NCI-H2029 (cell line): ENCODE data around the gene FAM210A.
A peak's percentile ranks its signal among the peaks of the same experiment; 100 is the strongest.
"Not testable (repeated sequence)": the region's sequence is repeated elsewhere in the genome, so short reads cannot be mapped to it uniquely, and the experiment has no call there.

ENCODE experiments used
- DNase-seq: peaks from one replicate; lab custom pipeline; 2025; lab: John Stamatoyannopoulos, UW

The FAM210A gene

DNA sequence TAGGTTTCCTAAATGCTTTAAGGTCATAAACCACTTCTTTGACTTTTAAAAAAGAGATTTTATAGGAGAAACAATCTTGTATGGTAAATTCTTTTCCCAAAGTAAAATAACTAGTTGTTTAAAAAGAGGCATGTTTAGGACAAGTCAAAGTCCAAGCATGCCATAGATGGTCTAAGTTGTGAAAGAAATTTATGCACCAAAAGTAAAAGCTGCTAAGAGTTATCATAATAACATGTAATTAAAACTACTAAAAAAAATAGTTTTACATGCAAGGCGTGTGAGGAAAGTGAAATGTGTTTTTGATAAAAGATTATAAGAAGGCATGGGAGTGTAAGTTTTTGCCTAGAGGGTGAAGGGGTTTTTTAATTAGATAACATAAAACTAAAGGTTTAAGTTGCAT, 22.5 kb downstream of the FAM210A start:
- no peak for DNase-seq

DNA sequence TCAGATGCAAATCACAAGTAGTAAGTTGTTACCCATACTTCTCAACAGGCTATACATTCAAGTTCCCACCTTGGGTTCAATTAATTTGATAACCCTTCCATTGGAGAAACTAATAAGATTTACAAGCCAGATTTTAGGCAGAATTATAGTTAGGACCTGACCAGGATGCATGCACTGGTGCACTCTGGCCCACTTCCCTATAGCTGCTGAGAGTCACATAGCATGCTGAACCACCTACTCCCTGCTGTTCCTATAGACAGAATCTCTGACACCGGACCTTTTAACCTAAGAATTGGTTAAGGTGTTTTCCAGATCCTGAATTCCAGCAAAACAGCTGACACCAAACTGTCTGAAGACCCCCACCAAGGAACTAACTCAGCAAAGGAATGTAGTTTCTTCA, 26.2 kb downstream of the FAM210A start:
- no peak for DNase-seq

DNA sequence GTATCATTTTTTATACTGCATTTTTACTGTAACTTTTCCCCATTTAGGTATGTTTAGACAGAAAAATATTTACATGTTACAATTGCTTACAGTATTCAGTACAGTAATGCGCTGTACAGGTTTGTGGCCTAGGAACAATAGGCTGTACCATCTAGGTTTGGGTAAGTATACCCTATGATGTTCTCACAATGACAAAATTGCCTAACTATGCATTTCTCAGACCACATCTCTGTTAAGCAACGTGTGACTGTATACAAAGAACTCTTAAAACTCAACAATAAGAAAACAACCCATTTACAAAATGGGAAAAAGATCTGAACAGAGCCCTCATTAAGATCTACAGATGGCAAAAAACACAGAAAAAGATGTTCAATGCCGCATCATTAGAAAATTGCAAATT, 29.4 kb downstream of the FAM210A start:
- no peak for DNase-seq

GRCh38 chr18:13695337-13695736, 31.0 kb downstream of the FAM210A start:
- not testable (repeated sequence) for DNase-seq

DNA sequence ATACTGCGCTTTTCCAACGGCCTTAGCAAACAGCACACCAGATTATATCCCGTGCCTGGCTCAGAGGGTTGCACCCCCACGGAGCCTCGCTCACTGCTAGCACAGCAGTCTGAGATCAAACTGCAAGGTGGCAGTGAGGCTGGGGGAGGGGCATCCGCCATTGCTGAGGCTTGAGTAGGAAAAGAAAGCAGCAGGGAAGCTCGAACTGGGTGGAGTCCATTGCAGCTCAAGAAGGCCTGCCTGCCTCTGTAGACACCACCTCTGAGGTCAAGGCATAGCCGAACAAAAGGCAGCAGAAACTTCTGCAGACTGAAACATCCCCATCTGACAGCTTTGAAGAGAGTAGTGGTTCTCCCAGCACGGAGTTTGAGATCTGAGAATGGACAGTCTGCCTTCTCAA, 36.3 kb downstream of the FAM210A start:
- not testable (repeated sequence) for DNase-seq

DNA sequence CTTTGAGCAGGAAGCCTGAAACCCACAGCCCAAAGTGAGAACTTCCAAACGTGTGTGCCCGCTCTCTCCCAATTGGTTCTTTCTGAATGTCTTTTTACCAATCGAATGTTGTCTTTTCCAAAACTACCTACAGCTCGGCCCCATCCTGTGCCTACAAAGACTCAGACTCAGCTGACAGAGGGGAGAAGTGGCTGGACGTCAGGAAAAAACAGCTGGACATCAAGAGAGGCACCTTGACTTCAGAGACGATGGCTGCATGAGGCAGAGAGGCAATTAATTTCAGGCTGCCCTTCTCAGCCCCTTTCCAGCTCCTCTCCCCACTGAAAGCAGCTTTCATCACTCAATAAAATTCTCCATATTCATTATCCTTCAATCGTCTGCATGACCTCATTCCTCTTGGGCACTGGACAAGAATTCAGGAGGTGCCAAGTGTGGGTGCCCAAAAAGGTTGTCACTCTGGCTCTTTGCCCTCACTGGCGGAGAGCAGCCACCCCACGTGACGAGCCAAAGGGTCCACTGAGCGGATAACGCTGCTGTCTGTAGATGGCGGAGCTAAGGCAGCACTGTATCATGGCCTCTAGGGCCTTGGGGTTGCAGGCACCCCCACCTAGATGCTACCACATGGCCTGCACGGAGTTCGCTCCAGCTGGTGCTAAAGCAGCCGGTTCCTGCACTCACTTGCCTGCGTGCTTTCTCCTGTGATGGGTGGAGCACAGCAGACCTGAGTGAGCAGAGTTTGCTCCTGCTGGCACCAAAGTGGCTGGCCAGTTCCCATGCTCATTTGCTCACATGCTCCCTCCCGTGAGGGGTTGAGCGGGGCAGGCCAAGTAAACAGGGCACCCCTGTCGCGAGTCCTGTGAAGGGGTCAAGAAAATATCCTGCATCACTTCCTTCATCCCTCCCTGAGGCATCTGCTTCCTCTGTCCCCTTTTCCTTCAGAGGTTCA, 37.9 kb downstream of the FAM210A start:
- DNase-seq = no peak

DNA sequence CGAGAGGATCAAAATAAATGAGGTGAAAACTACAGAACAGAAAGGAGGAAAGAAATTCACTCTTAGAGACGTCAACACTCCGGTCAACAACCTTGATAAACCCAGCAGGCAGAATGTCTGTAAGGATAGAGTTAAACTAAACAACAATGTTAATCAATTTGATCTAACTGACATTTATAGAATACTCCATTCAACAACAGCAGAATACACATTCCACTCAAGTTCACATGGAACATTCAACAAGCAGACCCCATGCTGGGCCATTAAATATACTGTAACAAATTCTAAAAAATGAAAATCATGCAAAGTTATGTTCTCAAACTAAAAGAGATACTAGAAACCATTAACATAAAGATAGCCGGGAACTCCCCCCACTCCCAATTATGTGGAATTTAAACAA, 41.8 kb downstream of the FAM210A start:
- no peak for DNase-seq

DNA sequence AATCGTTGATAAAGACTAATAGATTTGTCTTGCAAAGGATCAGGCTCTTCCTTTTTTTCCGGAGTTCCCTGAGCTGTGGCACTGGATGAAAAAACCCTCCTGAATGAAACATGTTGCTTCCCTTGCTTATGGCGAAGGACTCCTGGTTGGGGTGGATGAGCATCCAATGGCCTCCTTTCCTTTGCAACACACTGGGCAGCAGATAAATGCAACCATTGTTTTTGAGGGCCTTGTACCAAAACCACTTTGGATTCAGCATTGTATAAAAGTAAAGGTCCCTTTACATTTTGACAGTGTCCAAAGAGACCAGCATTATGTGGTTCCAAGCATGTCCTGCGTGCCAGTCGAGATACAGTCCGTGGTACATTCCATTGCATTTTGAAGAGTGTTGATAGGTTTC, 44.7 kb downstream of the FAM210A start:
- DNase-seq = no peak

DNA sequence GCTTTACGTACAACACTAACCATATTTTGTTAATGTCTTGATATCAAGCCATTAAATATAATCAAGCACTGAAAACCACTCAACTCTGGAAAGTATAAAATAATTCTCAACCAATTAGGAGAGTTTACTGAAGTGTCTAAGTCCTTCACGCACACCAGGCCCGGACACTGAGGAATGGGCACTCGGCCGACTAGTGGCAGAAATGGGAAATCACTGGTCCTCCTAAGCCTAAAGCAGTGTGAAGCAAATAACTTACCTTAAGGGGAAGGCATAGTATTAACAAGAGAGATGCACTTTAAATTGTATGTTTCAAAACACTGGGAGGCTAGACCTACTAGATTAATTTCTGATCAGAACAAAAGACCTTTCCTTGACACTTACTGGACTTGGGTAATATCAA, 45.7 kb downstream of the FAM210A start:
- no peak for DNase-seq

GRCh38 chr18:13677350-13677749, 49.0 kb downstream of the FAM210A start:
- not testable (repeated sequence) for DNase-seq

DNA sequence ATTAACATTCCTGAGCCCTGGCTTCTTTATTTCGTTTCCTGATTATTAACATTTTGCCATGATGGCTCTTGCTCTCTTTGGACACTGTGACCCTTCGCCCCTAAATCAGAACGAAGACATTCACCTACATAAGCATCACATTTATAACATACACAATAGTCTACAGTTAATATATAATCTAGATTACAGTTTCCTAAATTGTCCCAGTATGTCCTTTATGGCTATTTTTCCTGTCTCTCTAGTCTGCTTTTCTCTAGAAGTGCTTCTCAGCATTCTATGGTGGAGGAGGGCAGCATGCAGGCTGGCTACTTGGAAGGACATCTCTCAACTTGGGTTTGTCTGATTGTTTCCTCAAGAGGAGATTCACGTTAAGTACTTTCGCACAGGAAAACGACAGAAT, 49.9 kb downstream of the FAM210A start:
- DNase-seq = no peak

GRCh38 chr18:13672657-13673056, 53.7 kb downstream of the FAM210A start:
- DNase-seq = no peak

- no peak for DNase-seq
Observed at GRCh38 chr18:13661779-13662256, 64.5 kb downstream of the FAM210A start.

DNA sequence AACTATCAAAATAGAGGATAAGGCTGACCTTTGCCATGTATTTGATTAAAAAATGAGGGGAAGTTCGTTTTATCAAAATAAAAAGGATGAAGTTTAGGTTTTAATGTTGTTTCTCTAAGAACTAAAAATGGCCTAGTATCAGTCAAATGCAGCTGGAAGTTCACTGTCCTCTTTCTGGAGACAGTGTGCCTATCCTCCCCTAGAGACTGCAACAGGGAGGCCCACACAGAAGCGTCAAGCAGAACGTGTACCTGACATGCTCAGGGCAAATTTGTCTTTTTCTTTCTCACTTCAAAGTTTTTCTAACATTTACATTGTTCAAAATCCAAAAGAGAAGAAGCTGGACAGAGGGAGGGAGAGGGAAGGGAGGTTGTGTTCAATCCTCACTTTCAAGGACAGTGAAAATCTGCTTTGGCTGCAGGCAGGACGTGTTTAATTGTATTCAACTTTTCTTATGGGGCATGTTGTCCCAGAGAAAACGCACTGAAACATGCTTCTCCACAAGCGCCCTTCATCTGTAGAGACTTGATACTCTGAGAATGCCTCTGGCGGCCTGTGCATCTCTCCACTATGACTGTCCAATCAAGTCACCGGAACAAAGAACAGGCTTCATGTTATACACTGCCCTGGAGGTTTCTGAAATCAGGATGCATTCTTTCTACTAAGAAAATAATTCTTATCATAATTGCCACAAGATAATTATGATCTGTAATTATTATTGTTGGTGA, 65.1 kb downstream of the FAM210A start:
- no peak for DNase-seq

- DNase-seq = no peak
Observed at GRCh38 chr18:13660510-13660909, 65.8 kb downstream of the FAM210A start.

DNA sequence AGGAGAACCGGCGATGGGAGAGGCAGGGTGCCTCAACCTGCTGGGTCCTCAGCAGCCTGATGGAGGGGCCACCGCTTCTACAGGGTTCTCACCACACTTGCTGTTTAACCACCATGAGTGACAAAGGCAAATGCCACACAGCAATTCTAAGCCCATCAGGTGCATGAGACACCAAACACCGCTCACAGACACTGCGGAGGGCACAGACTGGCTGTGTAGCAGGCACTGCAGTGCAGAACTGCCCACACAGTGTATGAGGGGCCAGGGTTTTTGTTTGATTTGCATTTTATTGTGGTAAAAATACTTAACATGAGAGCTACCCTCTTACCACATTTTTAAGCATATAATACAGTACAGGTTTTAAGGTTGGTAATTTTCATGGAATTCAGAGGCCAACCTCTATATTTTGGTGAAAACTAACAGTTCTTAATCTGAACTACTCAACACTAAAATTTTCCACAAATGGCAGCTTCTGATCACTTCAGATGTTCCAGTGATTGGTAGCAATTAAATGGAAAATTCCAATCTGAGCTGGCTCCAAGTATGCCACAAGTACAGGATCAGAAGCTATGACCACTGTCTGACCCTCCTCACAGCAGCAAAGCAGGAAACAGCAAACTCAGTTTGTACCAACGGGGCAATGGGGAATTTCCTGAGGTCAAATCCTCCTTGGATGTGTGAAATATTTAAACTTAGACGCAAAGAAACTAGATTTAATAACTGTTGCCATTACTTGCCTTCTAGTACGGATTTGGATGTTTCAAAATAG, 67.7 kb downstream of the FAM210A start:
- no peak for DNase-seq

- DNase-seq = no peak
Observed at GRCh38 chr18:13657974-13658373, 68.4 kb downstream of the FAM210A start.

GRCh38 chr18:13653746-13654433, 72.5 kb downstream of the FAM210A start:
- DNase-seq = peak; percentile 1

DNA sequence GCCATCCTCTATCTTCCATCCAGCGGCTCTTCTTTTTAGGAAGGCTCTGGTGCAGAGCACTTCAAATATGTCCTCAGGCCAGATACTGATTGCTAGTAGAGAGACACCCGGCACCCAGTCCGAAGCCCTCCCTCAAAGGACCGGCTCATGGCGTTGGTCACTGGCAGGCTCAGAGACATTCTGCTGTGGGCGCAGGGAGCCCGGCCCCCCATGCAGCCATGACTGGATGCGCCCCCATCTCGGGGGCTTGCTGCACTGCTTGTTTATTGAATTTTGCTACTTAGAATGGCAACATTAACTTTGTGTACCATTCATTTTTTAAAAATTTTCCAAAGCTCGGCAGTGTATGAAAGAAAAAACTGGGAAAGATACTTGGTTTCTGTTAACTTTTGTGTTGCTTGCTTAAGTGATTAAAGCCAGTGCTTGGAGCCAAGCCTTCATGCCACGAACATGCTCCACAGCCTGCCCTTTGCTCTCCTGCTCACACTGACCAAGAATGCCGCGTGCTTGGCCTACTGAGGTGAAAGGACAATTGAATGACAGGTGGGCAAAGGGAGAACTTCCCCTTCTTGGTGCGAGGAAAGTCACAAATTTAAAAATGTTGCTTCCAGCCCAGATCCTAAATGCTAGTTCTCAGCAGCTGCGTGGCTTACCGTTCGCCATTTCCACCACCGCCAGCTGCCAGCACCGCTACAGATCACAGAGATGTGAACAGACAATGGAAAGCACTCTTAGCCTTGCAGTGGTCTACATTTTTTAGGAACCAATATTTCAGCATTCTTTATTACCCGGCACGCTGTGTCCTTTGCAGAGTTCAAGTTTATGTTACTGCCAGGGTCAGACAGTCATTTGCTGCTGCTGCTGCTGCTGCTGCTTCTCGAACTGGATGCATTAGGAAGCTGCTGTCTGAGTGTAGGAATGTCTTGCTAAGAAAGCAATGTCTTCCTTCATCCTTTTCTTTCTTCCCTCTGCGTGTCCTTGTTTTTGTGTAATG, 76.7 kb downstream of the FAM210A start:
- DNase-seq = no peak

DNA sequence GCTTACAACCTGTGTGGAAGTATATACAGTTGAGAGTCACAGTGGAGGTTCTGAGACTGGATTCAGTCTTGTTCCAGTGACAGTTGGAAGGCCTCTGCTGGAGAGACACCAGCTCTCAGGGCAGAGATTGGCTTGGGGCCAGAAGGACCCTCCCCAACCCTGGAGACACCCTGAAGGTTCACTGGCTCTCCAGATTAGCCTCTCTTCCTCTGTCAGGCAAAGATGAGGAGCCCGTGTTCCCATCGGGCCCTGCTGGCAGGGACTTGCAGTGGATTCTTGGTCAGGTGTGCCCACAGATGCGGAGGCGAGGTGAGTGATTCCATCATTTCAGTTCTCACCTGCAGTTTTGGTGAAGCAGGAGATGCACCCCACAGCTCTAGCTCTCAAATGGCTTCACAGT, 78.6 kb downstream of the FAM210A start:
- no peak for DNase-seq
